ENCODE measurements around the gene GALNS.
"Not testable (repeated sequence)": the region's sequence is repeated elsewhere in the genome, so short reads cannot be mapped to it uniquely, and the experiment has no call there.

GALNS gene

GRCh38 chr16:88774544-88775393 is 82.0 kb downstream of the GALNS start:
- no peak for DNase-seq (ENCODE audit: low spot score)
- TF ChIP-seq CTCF (IDR thresholded peaks at IDR 0.05; ENCODE audit: borderline replicate concordance, control extremely low read depth, extremely low read depth, insufficient read depth, missing control alignments): no peak
- in situ Hi-C loops (cut with MboI; ENCODE audit: low sequenced_read_pairs, unreplicated experiment): no loop called here

GRCh38 chr16:88773812-88774291 is 82.9 kb downstream of the GALNS start:
- DNase-seq (ENCODE audit: low spot score): no peak
- no peak for TF ChIP-seq CTCF (IDR thresholded peaks at IDR 0.05; ENCODE audit: borderline replicate concordance, control extremely low read depth, extremely low read depth, insufficient read depth, missing control alignments)
- in situ Hi-C loops (cut with MboI; ENCODE audit: low sequenced_read_pairs, unreplicated experiment): no loop called here

GRCh38 chr16:88772871-88773811 is 83.6 kb downstream of the GALNS start:
- in situ Hi-C loops (cut with MboI; ENCODE audit: low sequenced_read_pairs, unreplicated experiment): no loop called here
- DNase-seq (ENCODE audit: low spot score): no peak
- TF ChIP-seq CTCF (IDR thresholded peaks at IDR 0.05; ENCODE audit: borderline replicate concordance, control extremely low read depth, extremely low read depth, insufficient read depth, missing control alignments): no peak

- in situ Hi-C loops (cut with MboI; ENCODE audit: low sequenced_read_pairs, unreplicated experiment); DNase-seq (ENCODE audit: low spot score): not testable (repeated sequence)
Measured at GRCh38 chr16:88771781-88772180, 85.0 kb downstream of the GALNS start.

- DNase-seq (ENCODE audit: low spot score): no peak
- no peak for TF ChIP-seq CTCF (IDR thresholded peaks at IDR 0.05; ENCODE audit: borderline replicate concordance, control extremely low read depth, extremely low read depth, insufficient read depth, missing control alignments)
- in situ Hi-C loops (cut with MboI; ENCODE audit: low sequenced_read_pairs, unreplicated experiment): no loop called here
Measured at GRCh38 chr16:88771294-88771772, 85.4 kb downstream of the GALNS start.

- in situ Hi-C loops (cut with MboI; ENCODE audit: low sequenced_read_pairs, unreplicated experiment): no loop called here
Measured at GRCh38 chr16:88770461-88771293, 86.1 kb downstream of the GALNS start.

More at GRCh38 chr16:88770461-88771293, 86.1 kb downstream of the GALNS start:
- no peak for TF ChIP-seq CTCF (IDR thresholded peaks at IDR 0.05; ENCODE audit: borderline replicate concordance, control extremely low read depth, extremely low read depth, insufficient read depth, missing control alignments)
- DNase-seq (ENCODE audit: low spot score): no peak
